CD4-positive, alpha-beta T cell treated with Interleukin-6 at 100 ng/mL for 8 hours (primary cell): ENCODE results near the gene MEGF11.

Experiments
- DNase-seq: peaks from one replicate; pipeline ENCODE4 v3.0.0-alpha.2; 2020; ENCODE audit warnings: mixed read lengths, low spot score

The MEGF11 gene

DNA sequence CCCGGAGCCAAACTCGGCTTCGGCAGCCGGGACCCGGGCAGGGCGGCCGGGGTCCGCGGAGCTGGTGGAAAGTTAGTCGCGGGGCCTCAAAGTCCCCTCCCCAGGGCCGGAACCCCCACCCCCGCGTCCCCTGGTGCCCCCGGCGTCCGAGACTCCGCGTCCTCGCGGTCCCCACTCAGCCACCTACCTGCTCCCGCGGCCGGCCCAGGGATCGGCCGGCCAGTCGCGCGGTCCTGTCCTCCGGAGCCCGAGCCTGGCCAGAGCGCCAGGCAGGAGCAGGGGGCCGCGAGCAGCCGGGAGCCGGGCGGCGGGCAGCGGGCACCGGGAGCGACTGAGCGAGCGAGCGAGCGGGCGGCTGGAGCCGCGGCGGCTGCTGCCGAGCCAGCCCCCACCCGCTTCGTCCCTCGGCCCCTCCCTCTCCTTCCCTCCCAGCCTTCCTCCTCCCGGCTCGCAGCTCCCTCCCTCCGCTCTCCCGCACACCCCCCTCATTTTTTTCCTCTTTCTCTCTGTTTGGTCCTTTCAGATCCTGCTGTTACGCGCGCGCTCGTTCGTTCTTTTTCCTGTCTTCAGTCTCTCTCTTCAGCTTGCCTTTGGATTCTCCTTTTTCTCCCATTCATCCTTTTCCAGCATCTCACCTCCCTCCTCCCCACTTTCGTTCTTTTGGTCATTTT is at the start of gene MEGF11:
TSS of gene MEGF11 (minus strand) at position 333 of the 671 bp plus-strand sequence. CDS start 125,347 bp downstream, outside the sequence.
- DNase-seq: no peak

DNA sequence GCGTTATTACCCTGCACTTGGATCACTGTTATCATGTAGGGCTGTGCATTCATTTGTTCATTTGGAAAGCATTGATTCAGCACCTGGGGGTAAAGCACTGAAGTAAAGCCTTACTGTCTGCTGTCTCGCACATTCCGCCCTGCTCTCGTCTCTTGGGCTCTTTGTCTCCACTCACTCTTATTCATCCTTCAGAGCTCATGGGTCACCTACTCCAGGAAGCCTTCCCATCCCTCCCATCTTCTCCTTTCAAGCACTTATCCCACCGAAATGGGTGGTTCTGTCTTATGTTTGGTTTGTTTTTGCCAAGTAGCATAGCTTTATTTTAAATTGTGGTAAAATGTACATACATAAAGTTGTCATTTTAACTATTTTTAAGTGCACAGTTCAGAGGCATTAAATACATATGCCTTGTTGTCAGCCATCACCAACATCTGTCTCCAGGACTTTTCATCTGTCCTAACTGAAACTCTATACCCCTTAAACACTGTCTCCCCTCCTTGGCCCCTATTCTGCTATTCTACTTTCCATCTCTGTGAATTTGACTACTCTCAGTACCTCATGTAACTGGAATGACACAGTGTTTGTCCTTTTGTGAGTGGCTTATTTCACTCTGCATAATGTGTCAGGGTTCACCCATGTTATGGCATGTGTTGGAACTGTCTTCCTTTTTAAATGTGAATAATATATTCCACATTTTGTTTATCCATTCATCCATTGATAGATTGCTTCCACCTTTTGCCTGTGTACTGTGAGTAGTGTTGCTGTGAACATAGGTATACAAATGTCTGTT is 49.1 kb upstream of the MEGF11 start:
- no peak for DNase-seq

GRCh38 chr15:66298803-66299251 is 45.3 kb upstream of the MEGF11 start:
- DNase-seq: no peak

GRCh38 chr15:66296186-66296585 is 42.6 kb upstream of the MEGF11 start:
- no peak for DNase-seq

DNA sequence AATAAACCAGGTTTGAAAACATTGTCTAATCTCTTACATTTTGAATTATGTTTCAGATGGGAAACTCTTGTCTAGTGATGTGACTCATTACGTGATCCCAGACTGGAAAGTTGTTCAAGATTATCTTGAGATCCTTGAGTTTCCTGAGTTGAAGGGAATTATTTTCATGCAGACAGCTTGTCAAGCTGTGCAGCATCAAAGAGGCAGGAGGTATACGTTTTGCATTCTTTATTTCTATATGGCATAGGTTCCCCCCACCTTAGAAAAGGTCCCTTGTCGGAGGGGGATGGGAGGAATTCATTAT is 41.3 kb upstream of the MEGF11 start:
- no peak for DNase-seq

GRCh38 chr15:66294157-66294931 is 40.8 kb upstream of the MEGF11 start:
- DNase-seq: peak; percentile 17

DNA sequence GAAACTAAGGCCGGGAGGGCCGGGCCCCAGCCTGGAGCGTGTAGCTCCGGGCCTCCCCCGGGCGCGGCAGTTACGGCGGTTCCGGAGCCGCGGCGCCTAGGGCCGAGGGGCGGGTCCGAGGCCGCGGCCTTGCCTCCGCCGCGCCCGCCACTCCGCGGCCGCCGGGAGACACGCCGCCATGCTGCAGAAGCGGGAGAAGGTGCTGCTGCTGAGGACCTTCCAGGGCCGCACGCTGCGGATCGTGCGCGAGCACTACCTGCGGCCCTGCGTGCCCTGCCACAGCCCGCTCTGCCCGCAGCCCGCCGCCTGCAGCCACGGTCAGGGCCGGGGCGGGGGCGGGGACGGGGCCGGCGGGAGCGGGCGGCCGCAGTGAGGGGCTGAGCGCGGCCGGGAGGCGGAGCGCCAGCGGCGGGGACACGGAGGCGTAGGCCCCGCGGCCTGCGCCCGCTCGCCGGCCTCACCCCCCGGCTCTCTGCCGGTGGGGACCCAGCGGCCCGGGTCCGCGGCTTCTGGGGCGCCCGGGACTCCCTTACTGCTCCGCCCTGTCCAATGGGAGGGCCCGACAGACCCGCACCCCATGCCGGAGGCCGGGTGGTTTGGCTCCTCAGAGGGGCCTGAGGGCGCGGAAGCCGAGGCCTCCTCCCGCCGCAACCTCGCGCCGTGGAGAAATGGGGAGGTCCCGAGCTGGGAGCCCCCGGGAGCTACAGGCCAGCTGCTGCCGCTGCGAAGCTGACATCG is 40.0 kb upstream of the MEGF11 start, which contains the start of gene DIS3L:
TSS of gene DIS3L (plus strand) at position 150 of the 738 bp plus-strand sequence. CDS start at position 179, 29 bp downstream.
- peak; percentile 54 for DNase-seq

- DNase-seq: no peak
Observed at GRCh38 chr15:66292571-66293418, 39.2 kb upstream of the MEGF11 start.

DNA sequence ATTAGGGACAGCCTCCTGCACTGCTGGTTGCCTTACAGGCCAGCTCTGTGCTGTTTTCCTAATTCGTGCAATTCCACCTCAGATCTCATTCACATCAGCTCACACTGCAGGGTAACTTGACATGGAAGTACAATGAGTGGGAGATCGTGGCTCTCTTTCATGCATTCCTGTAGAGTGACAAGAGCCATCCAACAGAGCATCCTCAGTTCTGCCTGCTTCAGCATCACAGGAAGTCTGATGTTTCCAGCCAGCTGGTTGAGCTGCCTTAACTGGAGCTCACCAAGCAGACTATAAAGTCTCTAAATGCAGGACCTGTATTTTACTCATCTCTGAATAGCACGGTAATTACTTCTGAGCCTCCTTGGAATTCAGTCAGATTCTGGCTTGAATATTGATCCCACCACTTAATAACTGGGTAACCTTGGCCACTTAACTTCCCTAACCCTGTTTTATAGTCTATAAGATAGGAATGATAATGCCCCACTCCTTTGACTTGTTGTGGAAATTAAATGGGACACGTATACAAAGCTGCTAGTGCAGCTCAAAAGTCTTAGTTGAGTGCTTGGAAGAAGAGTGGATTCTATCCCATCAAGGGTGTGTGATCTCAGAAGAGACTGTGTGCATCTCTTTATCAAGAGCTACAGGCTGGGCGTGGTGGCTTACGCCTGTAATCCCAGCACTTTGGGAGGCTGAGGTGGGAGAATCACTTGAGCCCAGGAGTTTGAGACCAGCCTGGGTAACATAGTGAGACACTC is 38.4 kb upstream of the MEGF11 start:
- no peak for DNase-seq

GRCh38 chr15:66290518-66290917 is 37.0 kb upstream of the MEGF11 start:
- DNase-seq: no peak

DNA sequence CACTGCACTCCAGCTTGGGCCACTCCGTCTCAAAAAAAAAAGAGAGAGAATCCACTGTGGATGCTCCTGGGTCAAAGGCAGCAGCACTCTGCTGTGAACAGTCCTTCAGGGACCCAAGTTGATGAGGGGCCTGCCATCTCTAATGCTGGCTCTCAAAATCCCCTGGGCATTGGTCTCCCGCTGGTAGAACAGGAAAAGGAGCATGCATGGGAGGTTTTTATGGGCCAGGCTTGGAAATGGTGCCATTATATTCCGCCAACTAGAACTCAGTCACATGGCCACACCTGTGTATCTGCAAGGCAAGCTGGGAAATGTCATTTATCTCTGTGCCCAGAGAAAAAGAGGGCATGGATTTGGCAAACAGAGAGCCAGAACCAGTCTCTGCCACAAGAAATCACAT is 36.5 kb upstream of the MEGF11 start:
- DNase-seq: no peak

DNA sequence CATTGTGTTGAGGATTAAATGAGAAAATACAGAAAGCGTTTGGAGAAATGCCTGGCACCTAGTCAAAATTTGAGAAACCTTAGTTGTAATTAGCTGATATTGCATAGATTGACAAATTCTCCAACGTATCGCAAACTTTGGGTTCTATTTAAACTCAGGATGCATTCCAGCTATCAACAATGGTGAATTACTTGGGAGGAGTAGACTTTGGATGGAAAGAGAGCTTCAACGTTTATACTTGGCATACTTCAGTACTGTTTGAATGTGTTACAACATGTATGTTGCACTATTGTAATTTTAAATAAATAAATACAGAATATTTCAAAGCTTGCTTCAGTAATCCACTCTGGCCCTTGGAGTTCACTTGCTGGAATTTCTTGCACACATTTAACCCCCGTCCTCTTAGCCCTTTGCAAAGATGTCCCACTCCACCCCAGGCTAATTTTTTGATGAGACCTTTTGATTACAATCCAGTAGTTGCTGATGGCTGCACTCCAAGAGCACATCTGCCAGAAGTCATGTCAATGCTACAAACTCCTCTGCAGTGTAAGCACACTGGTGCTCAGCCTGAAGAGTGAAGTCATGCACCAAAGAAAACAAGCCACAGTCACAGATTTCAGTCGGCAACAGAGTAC is 35.1 kb upstream of the MEGF11 start:
- DNase-seq: no peak

DNA sequence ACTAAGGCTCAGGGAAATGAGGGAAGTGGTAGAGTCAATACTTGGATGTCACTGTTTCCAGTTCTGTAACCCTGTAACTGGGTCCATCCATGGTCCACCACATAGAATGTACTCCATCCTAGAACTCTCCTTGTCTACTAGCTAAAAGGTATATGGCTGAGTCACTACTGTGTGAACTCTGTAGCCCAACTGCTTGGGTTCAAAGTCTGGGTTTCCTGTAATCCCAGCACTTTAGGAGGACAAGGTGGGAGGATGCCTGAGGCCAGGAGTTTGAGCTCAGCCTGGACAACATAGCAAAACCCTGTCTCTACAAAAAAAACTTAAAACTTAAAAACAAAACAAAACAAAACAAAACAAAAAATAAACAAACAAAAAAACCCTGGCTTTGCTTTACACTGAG is 34.5 kb upstream of the MEGF11 start:
- no peak for DNase-seq

- peak; percentile 5 for DNase-seq
Observed at GRCh38 chr15:66287461-66288057, 34.0 kb upstream of the MEGF11 start.

DNA sequence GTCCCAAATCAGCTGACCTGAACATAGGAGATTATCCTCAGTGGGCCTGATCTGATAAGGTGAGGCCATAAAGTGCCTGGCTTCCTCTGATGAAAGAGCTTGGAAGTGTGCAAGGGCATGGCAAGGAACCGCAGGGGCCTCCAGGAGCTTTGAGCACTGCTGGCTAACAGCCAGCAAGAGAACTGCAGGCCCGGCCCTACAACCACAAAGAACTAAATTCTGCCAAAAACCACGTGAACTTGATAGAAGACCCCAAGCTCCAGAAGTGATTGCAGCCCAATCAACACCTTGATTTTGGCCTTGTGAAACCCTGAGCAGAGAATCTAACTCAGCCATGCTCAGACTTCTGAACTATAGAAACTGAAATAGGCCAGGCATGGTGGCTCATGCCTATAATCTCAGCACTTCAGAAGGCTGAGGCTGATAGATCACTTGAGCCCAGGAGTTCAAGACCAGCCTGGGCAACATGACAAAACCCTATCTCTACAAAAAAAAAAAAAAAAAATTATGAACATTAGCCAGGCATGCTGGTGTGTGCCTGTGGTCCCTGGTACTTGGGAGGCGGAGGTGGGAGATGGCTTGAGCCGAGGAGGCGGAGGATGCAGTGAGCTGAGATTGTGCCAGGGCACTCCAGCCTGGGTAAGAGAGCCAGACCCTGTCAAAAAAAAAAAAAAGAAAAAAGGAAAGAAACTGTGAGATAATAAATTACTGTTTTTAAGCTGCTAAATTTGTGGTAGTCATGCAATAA is 32.2 kb upstream of the MEGF11 start:
- DNase-seq: no peak

DNA sequence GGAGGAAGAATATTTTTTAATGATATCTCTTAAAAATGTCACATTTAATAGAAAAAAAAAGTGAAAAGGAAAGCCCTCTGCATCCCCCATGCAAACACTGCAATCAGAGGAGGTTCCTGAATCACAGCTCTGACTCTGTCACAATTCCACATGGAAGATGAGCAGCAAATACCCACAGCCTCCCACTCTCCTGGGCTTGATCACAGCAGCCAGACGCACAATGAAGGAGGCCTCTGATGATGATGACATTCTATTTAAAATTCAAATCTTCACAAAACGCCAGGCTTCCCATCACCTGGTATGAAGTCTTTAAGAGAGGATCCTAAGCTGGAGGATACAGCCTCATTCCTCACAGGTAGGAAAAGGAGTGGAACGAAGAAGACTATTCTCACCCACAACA is 30.7 kb upstream of the MEGF11 start:
- DNase-seq: no peak

GRCh38 chr15:66278671-66279070 is 25.1 kb upstream of the MEGF11 start:
- no peak for DNase-seq

- no peak for DNase-seq
Observed at GRCh38 chr15:66278056-66278455, 24.5 kb upstream of the MEGF11 start.

- no peak for DNase-seq
Observed at GRCh38 chr15:66276546-66276945, 23.0 kb upstream of the MEGF11 start.
